Left hindlimb (tissue), 1 donor: ENCODE data around the gene CHST13.

ENCODE experiments used
- DNase-seq: peaks from one replicate; pipeline ENCODE4 v3.0.0-alpha.2; 2018

The CHST13 gene

GRCh38 chr3:126510308-126510910 lies 13.5 kb upstream of the CHST13 start:
- DNase-seq: peak; percentile 24

GRCh38 chr3:126511291-126511690 lies 12.7 kb upstream of the CHST13 start:
- no peak for DNase-seq

GRCh38 chr3:126512026-126512425 lies 11.9 kb upstream of the CHST13 start:
- DNase-seq: peak; percentile 46

DNA sequence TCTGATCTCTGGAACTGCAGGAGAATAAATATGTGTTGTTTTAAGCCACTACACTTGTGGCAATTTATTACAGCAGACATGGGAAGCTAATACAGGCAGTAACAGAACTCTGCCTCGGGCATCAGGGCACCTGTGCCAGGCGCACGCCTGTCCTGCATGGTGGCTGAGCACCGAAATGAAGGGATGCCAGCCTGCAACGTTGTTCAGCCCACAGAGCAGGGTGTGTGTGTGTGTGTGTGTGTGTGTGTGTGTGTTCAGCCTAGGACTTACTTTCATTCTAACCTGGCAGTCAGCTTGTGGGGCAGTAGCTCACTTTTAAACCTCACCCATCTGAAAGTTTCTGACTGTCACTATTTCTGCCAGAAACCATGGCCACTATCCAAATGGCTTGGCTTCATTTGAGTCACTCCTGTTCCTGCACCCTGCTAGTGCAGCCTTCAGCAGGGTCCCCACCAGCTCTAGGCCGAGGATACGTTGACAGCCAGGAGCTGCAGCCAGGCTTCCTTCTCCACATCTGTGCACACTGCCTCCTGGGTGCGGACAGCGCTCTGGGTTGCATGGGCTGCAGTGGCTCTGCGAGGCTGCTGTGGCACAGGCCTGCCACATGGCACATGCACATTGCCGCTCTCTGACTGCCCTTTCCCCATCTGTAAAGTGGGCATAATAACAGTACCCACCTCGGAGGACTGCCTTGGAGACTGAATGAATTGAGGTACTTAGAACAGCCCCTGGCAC lies 10.9 kb upstream of the CHST13 start:
- DNase-seq: peak; percentile 29

DNA sequence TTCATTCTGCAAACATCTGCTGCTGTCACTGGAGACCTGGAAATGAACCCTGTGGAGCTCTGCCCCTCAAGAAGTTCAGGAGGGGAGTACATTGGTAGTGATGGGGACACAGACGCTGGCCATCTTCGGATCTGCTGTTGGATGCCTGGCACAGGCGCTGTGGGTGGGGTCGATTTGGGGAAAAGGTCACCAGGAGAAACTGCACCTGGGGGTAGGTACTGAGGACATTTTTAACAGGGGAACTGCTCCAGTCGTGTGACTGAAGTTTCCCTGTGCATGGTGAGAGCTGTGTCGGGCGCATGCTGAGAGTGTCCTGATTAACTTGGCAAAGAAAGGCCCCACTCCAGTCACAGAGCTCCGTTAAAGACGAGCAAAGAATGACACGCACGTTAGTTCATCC lies 9.8 kb upstream of the CHST13 start:
- DNase-seq: peak; percentile 16

DNA sequence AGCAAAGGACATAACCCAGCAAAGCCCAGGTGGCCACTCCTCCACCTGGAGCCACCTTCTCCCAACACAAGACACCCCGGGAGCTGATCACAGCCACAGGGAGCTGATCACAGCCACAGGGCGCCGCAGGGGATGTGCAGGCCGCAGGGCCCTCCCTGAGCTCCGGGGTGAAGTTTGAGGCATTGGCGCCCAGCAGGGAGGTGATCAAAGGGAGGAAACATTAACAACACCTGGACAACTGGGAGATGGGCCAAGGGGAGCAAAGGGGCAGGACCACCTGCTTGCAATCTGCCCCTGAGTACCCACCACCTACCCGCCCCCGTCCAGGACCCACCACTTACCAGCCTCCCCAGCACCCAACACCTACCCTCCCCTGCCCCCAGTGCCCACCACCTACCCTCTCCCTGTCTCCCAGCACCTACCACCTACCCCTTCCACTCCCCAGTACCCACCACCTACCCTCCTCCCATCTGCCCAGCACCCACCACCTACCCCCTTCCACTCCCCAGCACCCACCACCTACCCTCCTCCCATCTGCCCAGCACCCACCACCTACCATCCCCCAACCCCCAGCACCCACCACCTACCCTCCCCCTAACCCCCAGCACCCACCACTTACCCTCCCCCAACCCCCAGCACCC lies 8.8 kb upstream of the CHST13 start:
- DNase-seq: peak; percentile 21

- peak; percentile 14 for DNase-seq
These were observed 7.6 kb upstream of the CHST13 start for GRCh38 chr3:126516152-126516935.

DNA sequence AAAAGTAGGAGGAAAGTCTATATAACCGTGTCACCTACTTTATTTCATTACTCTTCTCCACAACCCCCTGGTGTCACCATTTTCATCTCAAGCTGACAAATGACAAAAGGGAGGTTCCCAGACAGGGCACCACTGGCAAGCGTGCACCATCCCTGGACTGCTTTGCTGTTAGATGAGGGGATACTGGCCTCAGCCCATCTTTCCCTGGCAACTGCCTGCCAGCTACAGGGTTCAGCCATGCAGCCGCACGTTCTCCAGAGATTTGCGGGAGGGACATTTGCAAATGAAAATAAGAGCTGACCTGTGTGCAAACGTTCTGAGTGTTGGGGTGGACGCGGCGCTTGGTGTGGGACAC lies 7.0 kb upstream of the CHST13 start:
- DNase-seq: peak; percentile 8

DNA sequence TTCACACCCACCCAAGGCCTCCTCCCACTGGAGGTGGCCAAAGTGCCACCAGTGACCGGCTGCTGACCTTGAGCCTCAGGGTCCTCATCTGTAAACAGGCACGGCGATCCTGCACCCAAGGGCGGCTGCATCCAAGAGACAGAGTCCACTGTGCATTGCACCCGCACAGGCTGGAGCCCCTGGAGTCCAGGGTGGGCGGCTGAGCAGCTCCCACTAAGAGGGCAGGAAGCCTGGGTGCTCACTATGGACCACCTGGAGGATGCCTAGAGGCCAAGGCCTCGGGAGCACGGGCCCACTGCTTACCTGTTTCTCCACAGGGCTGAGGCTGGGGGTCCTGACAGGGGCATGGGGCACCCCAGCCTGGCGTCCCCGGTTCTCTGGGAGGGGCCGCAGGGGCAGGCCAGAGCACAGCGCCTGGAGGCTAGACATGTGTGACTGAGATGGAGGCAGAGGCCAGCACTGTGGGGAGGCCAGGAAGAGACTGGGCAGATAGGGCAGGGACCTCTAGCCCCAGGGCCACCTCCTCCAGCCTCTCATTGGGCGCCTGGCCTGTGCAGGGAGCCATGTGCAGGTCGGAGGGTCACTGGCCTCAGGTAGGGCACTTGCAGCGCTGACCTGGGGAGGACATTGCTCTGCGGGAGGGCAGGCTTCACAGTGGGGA lies 6.5 kb upstream of the CHST13 start, which contains the start of gene UROC1:
Gene UROC1 (minus strand): TSS at position 483 of the 661 bp plus-strand sequence. CDS start 54 bp downstream, at position 429.
- peak; percentile 20 for DNase-seq

DNA sequence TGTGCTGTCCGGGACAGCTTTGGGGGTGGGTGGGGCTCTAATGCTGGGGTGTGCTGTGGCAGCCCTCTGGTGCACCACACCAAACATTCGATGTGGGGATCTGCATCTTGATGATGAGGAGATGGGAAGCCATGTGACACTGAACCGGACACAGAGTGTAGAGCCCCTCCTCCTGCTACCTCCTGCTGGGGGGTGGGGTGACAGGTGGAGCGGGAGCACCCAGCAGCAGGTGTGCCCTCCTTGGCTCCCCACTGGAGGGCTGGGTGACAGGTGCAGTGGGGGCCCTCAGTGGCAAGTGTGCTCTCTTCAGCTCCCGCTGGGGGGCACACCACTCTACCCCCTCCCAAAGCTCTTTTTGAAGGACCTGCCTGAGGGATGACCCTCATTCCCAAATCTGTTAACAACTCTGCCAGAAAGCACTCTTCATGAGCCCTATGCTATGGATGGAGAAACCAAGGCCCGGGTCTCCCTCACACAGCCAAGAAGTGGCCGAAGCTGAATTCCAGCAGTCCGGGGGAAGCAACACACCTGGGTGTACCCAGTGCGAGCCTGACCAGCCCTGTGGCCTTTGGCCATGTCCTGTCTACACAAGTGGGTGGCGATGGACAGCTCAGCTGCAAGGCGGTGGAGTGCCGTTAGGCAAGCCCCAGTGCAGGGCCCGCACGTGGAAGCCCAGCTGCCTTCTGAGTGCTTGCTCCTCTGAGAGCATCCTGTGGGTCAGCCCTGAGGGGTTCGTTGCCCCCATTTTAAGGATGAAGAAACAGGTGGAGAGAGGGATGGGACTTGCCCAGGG lies 5.8 kb upstream of the CHST13 start:
- DNase-seq: peak; percentile 14

DNA sequence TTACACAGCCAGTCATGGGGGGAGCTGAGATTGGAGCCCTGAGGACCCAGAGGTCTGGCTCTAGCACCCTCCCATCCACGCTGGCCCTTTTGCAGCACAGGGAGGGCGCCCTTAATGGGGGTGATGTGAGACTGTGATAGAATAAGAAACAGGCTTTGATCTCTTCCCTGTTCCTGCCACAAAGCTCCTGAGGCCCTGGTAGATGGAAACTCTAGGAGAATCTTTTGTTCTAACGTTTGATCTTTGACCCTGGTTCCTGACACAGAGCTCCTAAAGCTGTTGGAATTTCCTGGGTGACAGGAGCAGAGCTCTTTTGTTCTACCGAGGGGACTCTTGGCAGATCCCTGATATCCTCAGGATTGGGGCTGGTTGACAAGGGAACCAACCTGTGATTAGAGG lies 5.2 kb upstream of the CHST13 start:
- DNase-seq: peak; percentile 8

DNA sequence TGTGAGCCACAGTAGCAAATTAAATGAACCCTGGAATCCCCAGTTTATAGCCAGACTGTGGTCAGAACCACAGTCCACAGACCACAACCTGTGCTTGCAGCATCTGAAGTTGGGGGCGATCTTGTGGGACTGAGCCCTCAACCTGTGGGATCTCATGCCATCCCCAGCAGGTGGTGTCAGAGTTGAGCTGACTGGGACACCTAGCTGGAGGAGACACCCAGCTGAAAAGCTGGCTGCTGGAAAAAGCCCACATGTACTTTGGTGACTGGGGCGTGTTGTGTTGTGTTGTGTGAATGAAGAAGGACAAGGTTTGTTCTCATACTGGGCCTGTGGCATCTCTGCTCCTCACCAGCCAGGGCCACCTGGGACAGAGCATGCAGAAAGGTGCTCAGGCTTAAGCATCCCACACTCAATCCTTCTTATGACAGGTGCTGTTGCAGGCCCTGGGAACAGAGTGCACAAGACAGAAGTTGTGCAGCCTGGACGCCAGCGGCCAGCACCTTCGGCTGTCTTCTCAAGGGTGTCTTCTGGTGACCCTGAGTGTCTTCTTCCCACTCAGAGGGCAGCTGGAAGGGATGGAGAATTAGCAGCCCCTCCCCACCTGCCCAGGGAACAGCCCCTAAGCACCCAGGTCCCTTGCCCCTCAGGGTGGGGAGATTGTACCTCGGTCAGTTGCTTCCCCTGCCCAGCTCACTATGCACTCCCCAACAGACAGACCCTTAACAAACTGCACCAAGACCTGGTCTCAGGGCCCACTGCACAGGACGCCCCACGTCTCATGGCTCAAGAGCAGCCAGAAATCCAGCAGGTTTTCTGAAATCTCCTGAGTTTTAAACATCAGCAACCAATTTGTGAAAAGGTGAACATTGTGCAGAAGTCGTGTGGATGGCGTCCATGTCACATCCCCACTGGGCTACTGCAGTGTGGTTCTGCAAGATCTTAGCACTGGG lies 4.2 kb upstream of the CHST13 start:
- DNase-seq: peak; percentile 17

DNA sequence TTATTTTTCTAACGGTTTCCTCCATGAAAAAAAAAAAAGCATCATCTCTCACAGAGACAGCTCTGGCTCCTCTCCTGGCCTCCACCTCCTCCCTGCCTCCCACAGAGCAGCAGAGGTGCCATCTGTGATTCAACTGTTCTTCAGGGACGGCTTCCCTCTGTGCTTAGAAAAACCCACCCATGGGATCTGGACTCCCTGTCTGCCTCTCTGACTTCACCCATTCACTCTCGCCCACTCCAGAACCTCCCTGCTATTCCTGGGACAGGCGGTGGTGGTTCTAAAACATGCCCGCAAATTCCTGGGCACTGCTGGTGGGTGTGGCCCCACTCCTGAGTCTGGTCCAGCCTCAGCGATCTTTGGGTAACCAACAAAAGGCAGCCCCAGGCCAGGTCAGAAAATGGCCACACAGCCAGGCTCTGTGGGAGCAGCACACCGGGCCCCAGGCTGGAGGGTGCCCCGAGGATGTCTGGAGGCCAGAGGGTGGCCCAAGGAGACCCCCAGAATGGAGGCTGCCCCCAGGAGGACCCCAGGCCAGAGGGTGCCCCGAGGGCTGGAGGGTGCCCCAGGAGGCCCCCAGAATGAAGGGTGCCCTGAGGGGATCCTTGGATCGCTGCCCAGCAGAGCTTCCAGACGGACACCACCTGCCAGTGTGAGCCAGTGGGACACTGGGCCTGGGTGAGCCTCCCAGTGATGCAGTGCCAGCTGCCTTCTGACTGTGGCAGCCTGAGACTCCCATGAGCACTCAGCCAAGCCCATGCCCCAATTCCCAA lies 2.6 kb upstream of the CHST13 start:
- peak; percentile 31 for DNase-seq

DNA sequence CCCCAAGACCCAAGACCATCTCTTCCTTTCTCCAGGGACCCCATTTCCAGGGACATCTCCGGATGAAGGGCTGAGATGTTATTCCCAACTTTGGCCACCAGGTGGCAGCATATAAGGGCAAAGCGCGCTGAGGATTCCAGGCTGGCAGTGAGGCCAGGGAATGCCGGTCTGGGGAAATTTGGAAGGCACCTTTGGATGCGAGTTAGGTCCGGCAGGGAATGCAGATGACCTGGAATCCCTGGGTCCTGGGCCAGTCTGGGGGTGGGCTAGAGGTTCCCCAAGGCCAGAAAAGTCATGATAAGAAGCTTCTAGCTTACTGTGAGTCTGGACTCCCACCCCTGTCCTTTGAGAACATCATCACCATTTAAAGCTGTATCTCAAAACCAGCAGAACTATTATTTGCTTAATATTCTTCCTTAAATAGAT lies 1.6 kb upstream of the CHST13 start:
- DNase-seq: peak; percentile 62

DNA sequence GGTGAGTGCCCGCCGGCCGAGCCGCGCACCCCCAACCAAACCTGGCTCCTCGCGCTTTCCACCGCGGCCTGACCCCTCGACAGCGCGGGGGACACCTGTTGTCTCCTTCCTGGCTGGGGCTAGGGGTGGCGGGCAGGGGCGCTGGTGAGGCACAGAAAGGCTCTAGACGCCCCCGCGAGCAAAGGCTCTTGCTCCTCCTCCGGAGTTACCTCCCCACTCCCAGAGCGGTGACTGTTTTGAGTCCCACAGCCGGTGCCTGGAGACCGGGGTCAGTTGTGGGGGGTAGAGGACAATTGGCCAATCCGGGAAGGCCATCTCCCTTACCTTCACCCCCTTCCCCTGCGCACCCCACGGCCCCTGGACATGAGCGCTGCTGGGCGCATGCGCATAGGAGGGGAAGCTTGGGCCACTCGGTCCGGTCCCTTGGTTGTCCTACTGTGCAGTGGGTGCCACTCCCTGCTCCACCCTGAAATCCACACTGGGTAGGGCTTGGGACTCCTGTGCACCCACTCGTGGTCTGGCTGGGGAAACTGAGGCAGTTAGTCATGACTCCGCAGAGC lies 554 bp downstream of the CHST13 start:
- no peak for DNase-seq

DNA sequence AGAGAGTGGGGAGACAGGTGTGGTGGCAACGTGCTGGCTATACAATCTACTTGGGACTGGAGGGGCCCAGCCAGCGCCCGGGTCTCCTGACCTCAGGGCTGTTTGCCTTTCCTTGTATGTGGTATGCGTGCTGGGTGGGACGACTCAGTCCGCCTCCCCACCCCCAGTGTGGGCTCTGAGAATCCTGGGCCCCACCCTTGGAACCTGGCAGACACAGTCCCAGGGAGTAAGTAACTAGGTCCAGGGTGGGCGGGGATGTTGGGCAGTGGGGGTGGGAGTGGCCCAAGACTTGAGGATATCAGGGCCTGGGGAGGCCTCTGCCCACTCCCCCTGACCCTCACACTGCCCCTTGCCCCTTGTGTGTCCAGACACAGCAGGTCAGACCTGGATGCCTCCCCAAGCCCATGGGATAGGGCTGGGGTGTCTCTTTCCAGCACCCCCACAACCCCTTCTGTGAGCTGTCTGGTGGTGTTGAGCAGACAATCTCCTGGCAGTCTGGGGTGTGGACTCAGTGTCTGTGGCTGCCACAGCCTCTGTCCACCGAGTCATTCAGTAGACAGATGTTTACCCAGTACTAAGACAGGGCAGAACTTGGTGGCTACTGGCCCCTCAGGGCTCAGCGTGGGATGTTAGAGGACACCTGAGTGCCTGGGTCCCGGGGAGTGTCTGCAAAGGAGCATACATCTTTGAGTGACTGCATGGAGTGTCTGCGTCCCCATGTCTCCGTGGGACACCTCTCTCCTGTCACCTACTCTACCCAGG lies 1.3 kb downstream of the CHST13 start:
- no peak for DNase-seq

- DNase-seq: no peak
These were observed 2.1 kb downstream of the CHST13 start for GRCh38 chr3:126525853-126526667.

- no peak for DNase-seq
These were observed 2.7 kb downstream of the CHST13 start for GRCh38 chr3:126526668-126527005.
